Measurements from ENCODE around the gene PFAS.

DNA sequence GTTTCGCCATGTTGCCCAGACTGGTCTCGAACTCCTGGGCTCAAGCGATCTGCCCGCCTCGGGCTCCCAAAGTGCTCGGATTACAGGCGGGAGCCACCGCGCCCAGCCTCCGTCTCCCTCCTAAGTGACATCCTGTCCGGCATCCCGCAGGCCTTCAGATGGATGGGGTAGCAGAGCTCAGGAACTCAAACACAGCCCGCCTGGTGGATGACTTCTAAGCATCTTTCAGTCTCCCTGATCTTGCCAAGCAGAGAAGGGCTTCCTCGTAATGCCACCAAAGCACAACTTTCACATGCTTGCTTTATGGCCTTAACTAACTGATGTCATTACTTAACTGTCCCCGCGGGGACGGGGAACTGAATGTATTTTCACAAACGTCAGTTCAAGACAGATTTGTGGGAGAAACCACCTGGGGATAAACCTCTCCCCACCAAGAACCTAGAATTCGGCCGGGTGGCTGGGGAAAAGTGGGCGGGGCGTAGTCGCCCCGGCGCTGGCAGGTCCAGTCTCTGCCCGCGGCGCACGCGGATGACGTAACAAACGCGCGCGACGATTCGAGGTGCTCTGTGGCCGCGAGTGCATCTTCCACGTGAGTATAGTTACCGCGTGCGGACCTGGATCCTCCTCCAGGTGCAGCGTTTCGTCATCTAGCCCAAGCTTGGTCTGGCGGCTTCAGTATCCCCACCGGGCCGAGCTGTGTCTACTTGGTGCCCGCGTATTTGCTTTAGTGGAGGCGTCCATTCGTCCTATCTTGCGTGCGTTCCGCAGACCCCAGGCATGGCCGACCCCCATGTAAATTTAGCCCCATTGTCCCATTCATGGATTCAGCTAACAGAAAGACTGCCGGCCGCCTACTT is at the start of gene PFAS:
- TF ChIP-seq NR3C1 (CRISPR knock-in tag; conservative IDR thresholded peaks at IDR 0.05; ENCODE audit: low read depth) (no peak), FOXK1 (CRISPR knock-in tag; IDR thresholded peaks at IDR 0.05) (peak; percentile 93; the same call in 1 of the 2 replicates), RELA (CRISPR knock-in tag; IDR thresholded peaks at IDR 0.05; ENCODE audit: borderline replicate concordance) (no peak), ESRRA (CRISPR knock-in tag; IDR thresholded peaks at IDR 0.05; ENCODE audit: borderline replicate concordance) (no peak), ZNF317 (CRISPR knock-in tag; IDR thresholded peaks at IDR 0.05; ENCODE audit: borderline replicate concordance, low read depth) (no peak)
- TF ChIP-seq, protein P1, sequence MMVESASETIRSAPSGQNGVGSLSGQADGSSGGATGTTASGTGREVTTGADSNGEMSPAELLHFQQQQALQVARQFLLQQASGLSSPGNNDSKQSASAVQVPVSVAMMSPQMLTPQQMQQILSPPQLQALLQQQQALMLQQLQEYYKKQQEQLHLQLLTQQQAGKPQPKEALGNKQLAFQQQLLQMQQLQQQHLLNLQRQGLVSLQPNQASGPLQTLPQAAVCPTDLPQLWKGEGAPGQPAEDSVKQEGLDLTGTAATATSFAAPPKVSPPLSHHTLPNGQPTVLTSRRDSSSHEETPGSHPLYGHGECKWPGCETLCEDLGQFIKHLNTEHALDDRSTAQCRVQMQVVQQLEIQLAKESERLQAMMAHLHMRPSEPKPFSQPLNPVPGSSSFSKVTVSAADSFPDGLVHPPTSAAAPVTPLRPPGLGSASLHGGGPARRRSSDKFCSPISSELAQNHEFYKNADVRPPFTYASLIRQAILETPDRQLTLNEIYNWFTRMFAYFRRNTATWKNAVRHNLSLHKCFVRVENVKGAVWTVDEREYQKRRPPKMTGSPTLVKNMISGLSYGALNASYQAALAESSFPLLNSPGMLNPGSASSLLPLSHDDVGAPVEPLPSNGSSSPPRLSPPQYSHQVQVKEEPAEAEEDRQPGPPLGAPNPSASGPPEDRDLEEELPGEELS (CRISPR knock-in tag; IDR thresholded peaks at IDR 0.05) = peak; percentile 15; the same call in 1 of the 2 replicates
- TF ChIP-seq, protein P2, sequence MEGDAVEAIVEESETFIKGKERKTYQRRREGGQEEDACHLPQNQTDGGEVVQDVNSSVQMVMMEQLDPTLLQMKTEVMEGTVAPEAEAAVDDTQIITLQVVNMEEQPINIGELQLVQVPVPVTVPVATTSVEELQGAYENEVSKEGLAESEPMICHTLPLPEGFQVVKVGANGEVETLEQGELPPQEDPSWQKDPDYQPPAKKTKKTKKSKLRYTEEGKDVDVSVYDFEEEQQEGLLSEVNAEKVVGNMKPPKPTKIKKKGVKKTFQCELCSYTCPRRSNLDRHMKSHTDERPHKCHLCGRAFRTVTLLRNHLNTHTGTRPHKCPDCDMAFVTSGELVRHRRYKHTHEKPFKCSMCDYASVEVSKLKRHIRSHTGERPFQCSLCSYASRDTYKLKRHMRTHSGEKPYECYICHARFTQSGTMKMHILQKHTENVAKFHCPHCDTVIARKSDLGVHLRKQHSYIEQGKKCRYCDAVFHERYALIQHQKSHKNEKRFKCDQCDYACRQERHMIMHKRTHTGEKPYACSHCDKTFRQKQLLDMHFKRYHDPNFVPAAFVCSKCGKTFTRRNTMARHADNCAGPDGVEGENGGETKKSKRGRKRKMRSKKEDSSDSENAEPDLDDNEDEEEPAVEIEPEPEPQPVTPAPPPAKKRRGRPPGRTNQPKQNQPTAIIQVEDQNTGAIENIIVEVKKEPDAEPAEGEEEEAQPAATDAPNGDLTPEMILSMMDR (IDR thresholded peaks at IDR 0.05) = no peak
- TF ChIP-seq, protein P3, sequence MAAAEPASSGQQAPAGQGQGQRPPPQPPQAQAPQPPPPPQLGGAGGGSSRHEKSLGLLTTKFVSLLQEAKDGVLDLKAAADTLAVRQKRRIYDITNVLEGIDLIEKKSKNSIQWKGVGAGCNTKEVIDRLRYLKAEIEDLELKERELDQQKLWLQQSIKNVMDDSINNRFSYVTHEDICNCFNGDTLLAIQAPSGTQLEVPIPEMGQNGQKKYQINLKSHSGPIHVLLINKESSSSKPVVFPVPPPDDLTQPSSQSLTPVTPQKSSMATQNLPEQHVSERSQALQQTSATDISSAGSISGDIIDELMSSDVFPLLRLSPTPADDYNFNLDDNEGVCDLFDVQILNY (CRISPR knock-in tag; IDR thresholded peaks at IDR 0.05) = peak; percentile 12; the same call in 1 of the 2 replicates

Data from WTC11 (cell line).